GM23248 (cell line): ENCODE results near the gene ELOVL6. TPM values are rescaled to one million over a fixed set of nuclear protein-coding genes. Genes with fewer than 3 reads are reported as not detected.
A peak's percentile ranks its signal among the peaks of the same experiment; 100 is the strongest.

ENCODE experiments used
- DNase-seq: peaks from one replicate; pipeline ENCODE4 v3.0.0-alpha.2; 2015
- H2AFZ ChIP-seq: fragments of 200-600 bp; sonication (generic); 2 replicates; pipeline ENCODE4 v1.6.1; 2016; ENCODE audit warnings: antibody characterized with exemption
- H3F3A ChIP-seq: fragments of 200-600 bp; sonication (generic); 2 replicates; pipeline ENCODE4 v1.6.1; 2016; ENCODE audit warnings: mild to moderate bottlenecking, antibody characterized with exemption, mixed run types; ENCODE audit not compliant: insufficient read depth
- H3K27ac ChIP-seq: fragments of 200-600 bp; sonication (generic); 2 replicates; pipeline ENCODE4 v1.5.1; 2016; ENCODE audit warnings: mild to moderate bottlenecking
- H3K27me3 ChIP-seq: fragments of 200-600 bp; sonication (generic); replicated peaks from 2 replicates; pipeline ENCODE4 v1.6.1; 2016; ENCODE audit warnings: mild to moderate bottlenecking; ENCODE audit not compliant: insufficient read depth
- H3K36me3 ChIP-seq: fragments of 200-600 bp; sonication (generic); 2 replicates; pipeline ENCODE4 v1.6.1; 2016; ENCODE audit warnings: low read depth, mild to moderate bottlenecking
- H3K4me1 ChIP-seq: fragments of 200-600 bp; sonication (generic); 2 replicates; pipeline ENCODE4 v1.6.1; 2016; ENCODE audit warnings: mild to moderate bottlenecking; ENCODE audit not compliant: insufficient read depth
- H3K4me2 ChIP-seq: fragments of 200-600 bp; sonication (generic); one replicate; pipeline ENCODE4 v1.6.1; 2016; ENCODE audit warnings: mild to moderate bottlenecking; ENCODE audit not compliant: unreplicated experiment
- H3K4me3 ChIP-seq: fragments of 200-600 bp; sonication (generic); 2 replicates; pipeline ENCODE4 v1.5.1; 2016; ENCODE audit warnings: mild to moderate bottlenecking
- H3K79me2 ChIP-seq: fragments of 200-600 bp; sonication (generic); 2 replicates; pipeline ENCODE4 v1.6.1; 2016; ENCODE audit warnings: mild to moderate bottlenecking; ENCODE audit not compliant: insufficient read depth
- H3K9ac ChIP-seq: fragments of 200-600 bp; sonication (generic); 2 replicates; pipeline ENCODE4 v1.6.1; 2016; ENCODE audit warnings: mild to moderate bottlenecking
- H3K9me2 ChIP-seq: fragments of 200-600 bp; sonication (generic); 2 replicates; pipeline ENCODE4 v1.6.1; 2016; ENCODE audit warnings: mixed run types, mild to moderate bottlenecking, moderate library complexity; ENCODE audit not compliant: insufficient read depth
- H3K9me3 ChIP-seq: fragments of 200-600 bp; sonication (generic); one replicate; pipeline ENCODE4 v1.6.1; 2017; ENCODE audit warnings: low read depth
- H4K20me1 ChIP-seq: fragments of 200-600 bp; sonication (generic); 2 replicates; pipeline ENCODE4 v1.6.0; 2016; ENCODE audit not compliant: insufficient read depth
- EZH2 ChIP-seq: fragments of 200-600 bp; sonication (generic); IDR thresholded peaks from 2 replicates; pipeline ENCODE4 v1.6.1; 2018; ENCODE audit warnings: antibody characterized with exemption, mild to moderate bottlenecking; ENCODE audit not compliant: insufficient read depth, poor library complexity, severe bottlenecking
- EZH2phosphoT487 ChIP-seq: fragments of 200-600 bp; sonication (generic); IDR thresholded peaks from 2 replicates; pipeline ENCODE4 v1.6.1; 2018; ENCODE audit warnings: antibody characterized with exemption, moderate library complexity, mild to moderate bottlenecking, low read depth; ENCODE audit not compliant: insufficient read depth
- WGBS, 2 experiments: methylation state at CpG; one replicate each; pipeline ENCODE4 v1.1.6; 2015 to 2017; ENCODE audit warnings: low lambda C conversion rate in 2 of 2, low coverage in 1 of 2; ENCODE audit errors: missing lambda C conversion rate in 2 of 2; 5-methylcytosine and 5-hydroxymethylcytosine counted together
- in situ Hi-C: fragments of 300-500 bp; cut with MboI; formaldehyde crosslinking; loops from 2 replicates; pipeline ENCODE4 v1.15.0; 2020
- polyA plus RNA-seq: library from polyadenylated mRNA; unstranded; fragments of >200 nt; fragmentation: Nextera tagmentation; extraction: Ambion mirVana; gene quantifications from 2 replicates; pipeline ENCODE4 v1.2.1, GENCODE V29; 2016
- total RNA-seq: library from RNA; depleted of rRNA; stranded (reverse); fragments of >200 nt; shearing (Covaris generic); gene quantifications from 2 replicates; pipeline ENCODE4 v1.2.3, GENCODE V29; 2014

Gene ELOVL6
- total and polyA plus RNA-seq, 2 experiments from 2014 or later = 8.0 to 13.2 TPM

GRCh38 chr4:110108422-110108821, 90.0 kb downstream of the ELOVL6 start:
- Histone ChIP-seq H3K9me3 (no peaks in the 10 kb centered on the region), H3K27me3 (no peaks in the 10 kb centered on the region), H3F3A (peaks cover 5% of the 10 kb centered on the region; the same call in 1 of the 2 replicates), H3K4me3 (no peak overlapping the region), H4K20me1 (no peaks in the 10 kb centered on the region), H3K4me1 (peaks cover 36% of the 10 kb centered on the region), H3K4me2 (no peak overlapping the region), H3K9me2 (no peaks in the 10 kb centered on the region), H3K9ac (no peak overlapping the region), H2AFZ (no peak overlapping the region), H3K36me3 (no peaks in the 10 kb centered on the region; the same call in 1 of the 2 replicates), H3K27ac (no peak overlapping the region), H3K79me2 (no peaks in the 10 kb centered on the region)
- DNase-seq = no peak
- 91 to 94% methylated on average over 3 of the region's 3 CpGs for WGBS, 2 experiments
- TF ChIP-seq EZH2phosphoT487 (no peak), EZH2 (no peak)
- in situ Hi-C loops = no loop called here

GRCh38 chr4:110107866-110108265, 90.5 kb downstream of the ELOVL6 start:
- Histone ChIP-seq H4K20me1 (no peaks in the 10 kb centered on the region), H3F3A (peaks cover 5% of the 10 kb centered on the region; the same call in 1 of the 2 replicates), H3K79me2 (no peaks in the 10 kb centered on the region), H3K9me3 (no peaks in the 10 kb centered on the region), H3K4me3 (no peak overlapping the region), H3K9me2 (no peaks in the 10 kb centered on the region), H2AFZ (no peak overlapping the region), H3K9ac (no peak overlapping the region), H3K4me2 (no peak overlapping the region), H3K27ac (no peak overlapping the region), H3K36me3 (no peaks in the 10 kb centered on the region; the same call in 1 of the 2 replicates), H3K4me1 (peaks cover 36% of the 10 kb centered on the region), H3K27me3 (no peaks in the 10 kb centered on the region)
- peak; percentile 41 for DNase-seq
- in situ Hi-C loops = no loop called here
- TF ChIP-seq EZH2 (no peak), EZH2phosphoT487 (no peak)

GRCh38 chr4:110106931-110107296, 91.5 kb downstream of the ELOVL6 start:
- in situ Hi-C loops = no loop called here
- no peak overlapping the region for H2AFZ ChIP-seq
- no peak for TF ChIP-seq EZH2phosphoT487
- peak overlapping the region; percentile 13; the same call in 1 of the 2 replicates for H3K4me3 ChIP-seq
- peak overlapping the region; percentile 11; the same call in 1 of the 2 replicates for H3K9ac ChIP-seq
- no peaks in the 10 kb centered on the region; the same call in 1 of the 2 replicates for H3K36me3 ChIP-seq
- H3K27ac ChIP-seq = peak overlapping the region; percentile 34
- H3K27me3 ChIP-seq = no peaks in the 10 kb centered on the region
- no peaks in the 10 kb centered on the region for H3K9me2 ChIP-seq
- peaks cover 5% of the 10 kb centered on the region; the same call in 1 of the 2 replicates for H3F3A ChIP-seq
- no peaks in the 10 kb centered on the region for H3K79me2 ChIP-seq
- peak overlapping the region; percentile 65 for H3K4me2 ChIP-seq
- H3K9me3 ChIP-seq = no peaks in the 10 kb centered on the region
- 0 to 3% methylated on average over 1 of the region's 1 CpG for WGBS, 2 experiments
- DNase-seq = peak; percentile 79
- no peaks in the 10 kb centered on the region for H4K20me1 ChIP-seq
- peaks cover 36% of the 10 kb centered on the region for H3K4me1 ChIP-seq

GRCh38 chr4:110104661-110105060, 93.8 kb downstream of the ELOVL6 start:
- DNase-seq = no peak
- H3K9me3 ChIP-seq = no peaks in the 10 kb centered on the region
- 52 to 54% methylated on average over 2 of the region's 2 CpGs for WGBS, 2 experiments
- TF ChIP-seq EZH2 (no peak), EZH2phosphoT487 (no peak)
- peaks cover 5% of the 10 kb centered on the region; the same call in 1 of the 2 replicates for H3F3A ChIP-seq
- no peaks in the 10 kb centered on the region for H3K9me2 ChIP-seq
- H3K9ac ChIP-seq = no peak overlapping the region
- H2AFZ ChIP-seq = no peak overlapping the region
- no peak overlapping the region for H3K4me3 ChIP-seq
- H3K79me2 ChIP-seq = no peaks in the 10 kb centered on the region
- no peaks in the 10 kb centered on the region; the same call in 1 of the 2 replicates for H3K36me3 ChIP-seq
- H4K20me1 ChIP-seq = no peaks in the 10 kb centered on the region
- peaks cover 33% of the 10 kb centered on the region for H3K4me1 ChIP-seq
- no peaks in the 10 kb centered on the region for H3K27me3 ChIP-seq
- H3K4me2 ChIP-seq = no peak overlapping the region
- no peak overlapping the region for H3K27ac ChIP-seq
- in situ Hi-C loops = no loop called here

- no peak overlapping the region for H2AFZ ChIP-seq
- H3K79me2 ChIP-seq = no peaks in the 10 kb centered on the region
- no peak overlapping the region for H3K27ac ChIP-seq
- H3K36me3 ChIP-seq = no peaks in the 10 kb centered on the region; the same call in 1 of the 2 replicates
- no peak for DNase-seq
- in situ Hi-C loops = no loop called here
- H3F3A ChIP-seq = no peaks in the 10 kb centered on the region
- no peak overlapping the region for H3K4me2 ChIP-seq
- no peaks in the 10 kb centered on the region for H3K9me3 ChIP-seq
- TF ChIP-seq EZH2phosphoT487 (no peak), EZH2 (no peak)
- no peaks in the 10 kb centered on the region for H4K20me1 ChIP-seq
- no peak overlapping the region for H3K9ac ChIP-seq
- no peaks in the 10 kb centered on the region for H3K9me2 ChIP-seq
- no peaks in the 10 kb centered on the region for H3K27me3 ChIP-seq
- no peaks in the 10 kb centered on the region for H3K4me1 ChIP-seq
- no peak overlapping the region for H3K4me3 ChIP-seq
These were observed 98.8 kb downstream of the ELOVL6 start for GRCh38 chr4:110099638-110100037.
